NB4 (cell line): ENCODE measurements around the gene ZBTB46.

Experiments
- CTCF ChIP-seq: IDR thresholded peaks from one replicate; pipeline ENCODE4 v1.5.1; 2012; ENCODE audit warnings: low read depth, low read length
- POLR2A ChIP-seq: IDR thresholded peaks from 2 replicates; pipeline ENCODE4 v1.6.1; 2011; ENCODE audit warnings: mild to moderate bottlenecking; ENCODE audit not compliant: insufficient read length; ENCODE audit errors: extremely low read depth

- no peak for TF ChIP-seq POLR2A
- no peak for TF ChIP-seq CTCF
Measured at GRCh38 chr20:63741354-63741675, 89.7 kb downstream of the ZBTB46 start.
